Activated naive CD8-positive, alpha-beta T cell treated with anti-CD3 and anti-CD28 coated beads, Interleukin-2, amount 50 U/mL, for 24 hours (primary cell): ENCODE measurements around the gene PDE3B.

Source experiments
- ATAC-seq: fragments of 150-1000 bp; cut with Tn5 transposase; one replicate; pipeline ENCODE4 v1.10.0; 2021
- DNase-seq: peaks from one replicate; pipeline ENCODE4 v3.0.0; 2021
- H3K27ac Mint-ChIP-seq: one replicate; pipeline ENCODE4 v1.8.0; 2021; ENCODE audit warnings: mild to moderate bottlenecking, mixed read lengths
- H3K27me3 Mint-ChIP-seq: one replicate; pipeline ENCODE4 v1.8.0; 2021; ENCODE audit warnings: mixed read lengths
- H3K36me3 Mint-ChIP-seq: one replicate; pipeline ENCODE4 v1.8.0; 2021; ENCODE audit warnings: low read depth, mixed read lengths
- H3K4me1 Mint-ChIP-seq: one replicate; pipeline ENCODE4 v1.8.0; 2021; ENCODE audit warnings: mixed read lengths
- H3K4me3 Mint-ChIP-seq: one replicate; pipeline ENCODE4 v1.8.0; 2021; ENCODE audit warnings: mild to moderate bottlenecking, moderate library complexity, mixed read lengths
- H3K9me3 Mint-ChIP-seq: one replicate; pipeline ENCODE4 v1.8.0; 2021; ENCODE audit warnings: mixed read lengths

The PDE3B gene

GRCh38 chr11:14898355-14898754 is 254.8 kb downstream of the PDE3B start:
- Mint-ChIP-seq H3K4me3 (no peak overlapping the region), H3K27me3 (no peaks in the 10 kb centered on the region), H3K36me3 (no peaks in the 10 kb centered on the region), H3K27ac (no peak overlapping the region), H3K4me1 (peaks cover 20% of the 10 kb centered on the region), H3K9me3 (no peaks in the 10 kb centered on the region)
- no peak for DNase-seq
- ATAC-seq: no peak

GRCh38 chr11:14898906-14899305 is 255.3 kb downstream of the PDE3B start:
- ATAC-seq: no peak
- H3K4me3 Mint-ChIP-seq: no peak overlapping the region
- H3K27me3 Mint-ChIP-seq: no peaks in the 10 kb centered on the region
- H3K4me1 Mint-ChIP-seq: peaks cover 16% of the 10 kb centered on the region
- no peak overlapping the region for H3K27ac Mint-ChIP-seq
- DNase-seq: no peak
- no peaks in the 10 kb centered on the region for H3K36me3 Mint-ChIP-seq
- H3K9me3 Mint-ChIP-seq: no peaks in the 10 kb centered on the region

DNA sequence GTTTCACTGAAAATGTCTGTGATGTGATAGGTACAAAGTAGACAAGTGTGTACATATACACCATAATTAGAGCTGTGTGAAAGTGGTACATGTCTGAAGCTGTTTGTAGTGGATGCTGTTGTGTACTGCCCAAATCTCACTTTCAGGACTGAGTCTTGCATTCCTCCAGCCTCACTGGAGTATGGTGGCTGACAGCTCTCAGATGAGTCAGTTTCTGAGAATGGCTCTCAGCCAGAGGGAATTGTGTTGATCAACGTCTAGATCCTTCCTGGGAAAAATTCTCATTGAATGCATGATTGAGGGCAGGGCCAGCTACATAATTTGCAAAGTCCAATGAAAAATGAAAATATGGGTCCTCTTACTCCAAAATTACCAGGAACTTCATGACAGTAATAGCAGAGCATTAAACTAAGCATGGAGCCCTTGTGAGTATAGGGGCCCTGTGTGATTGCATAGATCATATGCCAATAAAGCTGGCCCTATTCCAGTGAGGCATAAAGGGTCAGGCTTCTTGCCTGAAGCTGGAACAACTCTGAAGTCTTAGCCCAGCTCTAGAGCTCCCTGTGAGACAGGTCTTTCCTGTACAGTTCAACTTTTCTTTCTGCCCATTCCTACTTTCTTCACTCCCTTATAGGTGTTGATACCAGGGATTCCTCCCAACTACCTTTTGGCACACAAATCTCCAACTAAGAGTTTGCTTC is 259.2 kb downstream of the PDE3B start:
- H3K4me3 Mint-ChIP-seq: no peak overlapping the region
- peaks cover 28% of the 10 kb centered on the region for H3K4me1 Mint-ChIP-seq
- H3K36me3 Mint-ChIP-seq: no peaks in the 10 kb centered on the region
- DNase-seq: no peak
- ATAC-seq: no peak
- H3K27ac Mint-ChIP-seq: no peak overlapping the region
- no peaks in the 10 kb centered on the region for H3K9me3 Mint-ChIP-seq
- no peaks in the 10 kb centered on the region for H3K27me3 Mint-ChIP-seq

DNA sequence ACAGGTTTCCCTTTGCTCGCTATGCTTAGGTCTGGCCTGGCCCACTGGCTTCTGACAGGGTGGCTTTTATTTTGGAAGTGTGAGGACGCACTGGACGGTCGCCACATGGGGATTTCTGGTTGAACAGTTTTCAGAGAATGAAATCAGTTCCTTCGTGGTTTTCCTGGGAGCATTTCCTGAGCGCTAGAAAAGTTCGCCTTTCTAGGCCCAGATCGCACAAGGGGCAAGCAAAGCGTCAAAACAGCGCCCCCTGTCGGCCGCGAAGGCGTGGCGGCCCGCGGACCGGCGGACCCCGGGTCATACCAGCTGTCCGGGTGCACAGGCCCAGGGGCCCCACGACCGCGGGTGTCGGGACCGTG is 261.1 kb downstream of the PDE3B start:
- peaks cover 40% of the 10 kb centered on the region for H3K4me1 Mint-ChIP-seq
- peak overlapping the region; percentile 70 for H3K27ac Mint-ChIP-seq
- H3K9me3 Mint-ChIP-seq: no peaks in the 10 kb centered on the region
- H3K36me3 Mint-ChIP-seq: no peaks in the 10 kb centered on the region
- peak overlapping the region; percentile 87 for H3K4me3 Mint-ChIP-seq
- DNase-seq (peak; percentile 92), ATAC-seq (peak; percentile 39)
- H3K27me3 Mint-ChIP-seq: no peaks in the 10 kb centered on the region

- Mint-ChIP-seq H3K9me3 (no peaks in the 10 kb centered on the region), H3K27me3 (no peaks in the 10 kb centered on the region), H3K27ac (peak overlapping the region; percentile 74), H3K36me3 (no peaks in the 10 kb centered on the region), H3K4me1 (peaks cover 40% of the 10 kb centered on the region), H3K4me3 (peak overlapping the region; percentile 87)
- peak; percentile 75 for DNase-seq
- ATAC-seq: peak; percentile 57
Measured at GRCh38 chr11:14905104-14906033, 261.8 kb downstream of the PDE3B start.

- Mint-ChIP-seq H3K27ac (no peak overlapping the region), H3K36me3 (no peaks in the 10 kb centered on the region), H3K27me3 (no peaks in the 10 kb centered on the region), H3K4me3 (no peak overlapping the region), H3K9me3 (no peaks in the 10 kb centered on the region), H3K4me1 (peaks cover 40% of the 10 kb centered on the region)
- ATAC-seq (no peak), DNase-seq (no peak)
Measured at GRCh38 chr11:14906578-14906977, 263.0 kb downstream of the PDE3B start.

- H3K9me3 Mint-ChIP-seq: no peaks in the 10 kb centered on the region
Measured at GRCh38 chr11:14906993-14907392, 263.4 kb downstream of the PDE3B start.

DNA sequence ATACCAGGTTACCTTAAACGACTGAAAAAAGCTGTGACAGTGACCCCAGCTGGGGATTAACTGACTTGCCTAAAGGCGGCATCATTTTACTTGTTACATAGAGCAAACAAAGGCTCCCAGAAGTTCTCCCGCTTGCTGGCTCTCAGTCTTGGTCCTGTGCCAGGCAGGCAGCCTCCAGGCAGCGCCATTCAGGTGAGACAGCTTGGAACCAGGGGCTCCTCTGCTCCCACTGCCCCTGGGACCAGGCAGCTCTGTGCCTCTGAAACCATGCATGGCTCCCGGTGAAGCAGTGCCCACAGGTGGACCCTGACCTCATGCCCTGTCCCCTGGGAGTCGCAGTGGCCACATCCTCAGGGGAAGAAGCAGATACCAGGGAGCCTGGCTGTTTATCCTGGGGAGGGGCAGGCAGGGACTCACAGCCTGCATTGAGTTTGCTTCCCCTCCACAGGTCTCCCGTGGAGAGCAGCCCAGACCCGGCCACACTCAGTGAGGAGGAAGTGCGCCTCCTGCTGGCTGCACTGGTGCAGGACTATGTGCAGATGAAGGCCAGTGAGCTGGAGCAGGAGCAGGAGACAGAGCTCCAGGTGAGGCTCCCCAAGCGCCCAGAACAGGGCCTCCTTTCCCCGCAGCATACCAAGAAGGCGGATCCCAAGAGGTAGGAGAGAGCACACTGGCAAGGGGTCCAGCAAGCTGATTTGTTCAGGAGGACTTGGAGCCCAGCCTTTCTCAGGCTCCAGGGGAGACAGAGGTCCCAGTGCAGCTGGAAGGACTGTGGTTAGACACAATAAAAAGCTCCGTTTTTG is 264.0 kb downstream of the PDE3B start:
- Mint-ChIP-seq H3K27ac (no peak overlapping the region), H3K9me3 (no peaks in the 10 kb centered on the region), H3K36me3 (no peaks in the 10 kb centered on the region), H3K4me1 (peaks cover 40% of the 10 kb centered on the region), H3K4me3 (no peak overlapping the region), H3K27me3 (no peaks in the 10 kb centered on the region)
- peak; percentile 89 for DNase-seq
- peak; percentile 77 for ATAC-seq

More at GRCh38 chr11:14906993-14907392, 263.4 kb downstream of the PDE3B start:
- H3K4me3 Mint-ChIP-seq: no peak overlapping the region
- H3K36me3 Mint-ChIP-seq: no peaks in the 10 kb centered on the region
- ATAC-seq: no peak
- DNase-seq: no peak
- H3K27ac Mint-ChIP-seq: no peak overlapping the region
- H3K27me3 Mint-ChIP-seq: no peaks in the 10 kb centered on the region
- peaks cover 40% of the 10 kb centered on the region for H3K4me1 Mint-ChIP-seq

DNA sequence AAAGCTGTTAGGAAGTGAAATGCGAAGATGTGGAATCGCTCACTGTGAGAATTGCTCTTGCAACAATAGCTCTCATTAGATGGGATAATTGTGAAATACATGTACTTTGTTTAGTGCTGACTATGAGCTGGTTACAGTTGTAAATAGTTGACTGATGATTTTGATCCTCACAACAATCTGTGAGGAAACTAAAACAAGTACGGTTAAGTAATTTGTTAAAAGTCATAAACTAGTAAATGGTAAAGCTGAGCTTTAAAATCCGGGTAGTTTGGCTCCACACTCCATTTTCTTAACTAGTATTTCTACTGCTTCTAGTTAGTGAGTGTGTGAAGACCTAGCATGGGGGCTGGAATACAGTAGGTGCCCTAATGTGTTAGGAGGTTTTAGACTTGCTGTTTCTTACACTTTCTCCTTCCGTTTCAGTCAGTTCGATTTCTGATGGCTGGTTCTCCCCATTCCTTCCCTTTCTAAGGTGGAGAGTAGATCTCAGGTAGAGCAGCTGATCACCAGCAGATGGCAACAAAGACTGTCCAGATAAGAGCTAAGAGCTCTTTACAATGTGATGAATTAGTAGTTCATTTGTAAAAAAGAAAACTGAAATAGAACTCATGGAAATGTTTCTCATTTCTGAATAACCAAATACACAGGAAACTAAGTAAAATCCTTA is 264.7 kb downstream of the PDE3B start:
- H3K4me3 Mint-ChIP-seq: no peak overlapping the region
- peak; percentile 29 for ATAC-seq
- H3K4me1 Mint-ChIP-seq: peaks cover 40% of the 10 kb centered on the region
- no peak for DNase-seq
- no peaks in the 10 kb centered on the region for H3K9me3 Mint-ChIP-seq
- peak overlapping the region; percentile 57 for H3K27ac Mint-ChIP-seq
- no peaks in the 10 kb centered on the region for H3K27me3 Mint-ChIP-seq
- no peaks in the 10 kb centered on the region for H3K36me3 Mint-ChIP-seq

GRCh38 chr11:14914536-14914935 is 270.9 kb downstream of the PDE3B start:
- ATAC-seq (no peak), DNase-seq (no peak)
- Mint-ChIP-seq H3K27me3 (no peaks in the 10 kb centered on the region), H3K4me1 (no peaks in the 10 kb centered on the region), H3K36me3 (peaks cover 3% of the 10 kb centered on the region), H3K27ac (no peak overlapping the region), H3K9me3 (no peaks in the 10 kb centered on the region), H3K4me3 (no peak overlapping the region)

GRCh38 chr11:14916403-14916802 is 272.8 kb downstream of the PDE3B start:
- Mint-ChIP-seq H3K27me3 (peaks cover 2% of the 10 kb centered on the region), H3K4me3 (no peak overlapping the region), H3K36me3 (peaks cover 3% of the 10 kb centered on the region), H3K4me1 (no peaks in the 10 kb centered on the region), H3K27ac (no peak overlapping the region), H3K9me3 (no peaks in the 10 kb centered on the region)
- DNase-seq (no peak), ATAC-seq (no peak)
